H1 (cell line): ENCODE results near the gene NONO. TPM values are rescaled to one million over a fixed set of nuclear protein-coding genes. Genes with fewer than 3 reads are reported as not detected.

ENCODE experiments used
- BCL11A ChIP-seq, 2 experiments: IDR thresholded peaks; one replicate each; pipeline ENCODE4 v1.6.1; 2011; ENCODE audit warnings: low read depth in 2 of 2, low read length in 2 of 2, mild to moderate bottlenecking in 2 of 2
- CBX8 ChIP-seq: fragments of 300-800, 300-1000 bp; sonication (generic); IDR thresholded peaks from 2 replicates; pipeline ENCODE4 v1.7.1; 2016; ENCODE audit warnings: low read depth, low read length, borderline replicate concordance
- CHD1 ChIP-seq: IDR thresholded peaks from 2 replicates; pipeline ENCODE4 v1.6.1; 2012; ENCODE audit warnings: low read depth, low read length, improper control_type of control experiment
- CTCF ChIP-seq, 3 experiments: IDR thresholded peaks; 1 replicate in 2 of 3; 2 replicates in 1 of 3; pipeline versions ENCODE4 v1.5.1 to v1.6.1; 2011; ENCODE audit warnings: low read length in 3 of 3, mild to moderate bottlenecking in 3 of 3, inconsistent platforms in 2 of 3, low read depth in 1 of 3, moderate library complexity in 1 of 3; ENCODE audit not compliant: insufficient read depth in 1 of 3; ENCODE audit errors: control extremely low read depth in 1 of 3
- EZH2 ChIP-seq: fragments of 200-600 bp; sonication (generic); IDR thresholded peaks from 2 replicates; pipeline ENCODE4 v1.7.1; 2012; ENCODE audit warnings: low read depth, mild to moderate bottlenecking, moderate library complexity, low read length, inconsistent platforms; ENCODE audit not compliant: severe bottlenecking
- GTF2F1 ChIP-seq: IDR thresholded peaks from 2 replicates; pipeline ENCODE4 v1.6.1; 2012; ENCODE audit warnings: low read depth, low read length, improper control_type of control experiment, borderline replicate concordance
- HDAC6 ChIP-seq: IDR thresholded peaks from one replicate; pipeline ENCODE4 v1.7.1; 2012; ENCODE audit warnings: low read depth, mild to moderate bottlenecking, inconsistent platforms, low read length, moderate library complexity
- MAFK ChIP-seq: IDR thresholded peaks from 2 replicates; pipeline ENCODE4 v1.6.1; 2012; ENCODE audit warnings: low read depth, mild to moderate bottlenecking, improper control_type of control experiment, low read length
- MAX ChIP-seq: IDR thresholded peaks from 2 replicates; pipeline ENCODE4 v1.6.1; 2012; ENCODE audit warnings: inconsistent platforms
- PHF8 ChIP-seq: fragments of 200-600 bp; sonication (generic); conservative IDR thresholded peaks from 2 replicates; pipeline ENCODE4 v1.7.1; 2012; ENCODE audit warnings: low read depth, mild to moderate bottlenecking, inconsistent platforms, low read length, moderate library complexity
- RAD21 ChIP-seq, 2 experiments: IDR thresholded peaks in 1 of 2; conservative IDR thresholded peaks in 1 of 2; 2 replicates each; pipeline ENCODE4 v1.6.1; 2011; ENCODE audit warnings: low read depth in 2 of 2, low read length in 2 of 2, improper control_type of control experiment in 1 of 2, inconsistent platforms in 1 of 2, mild to moderate bottlenecking in 1 of 2, moderate library complexity in 1 of 2
- RFX5 ChIP-seq: IDR thresholded peaks from 2 replicates; pipeline ENCODE4 v1.6.1; 2011; ENCODE audit warnings: low read depth, low read length, improper control_type of control experiment, borderline replicate concordance
- TBP ChIP-seq: IDR thresholded peaks from 2 replicates; pipeline ENCODE4 v1.6.1; 2011; ENCODE audit warnings: low read depth, low read length, improper control_type of control experiment
- polyA plus RNA-seq, 7 experiments: library from polyadenylated mRNA; depleted of rRNA in 3 of 7; stranded (reverse) in 5 of 7; unstranded in 2 of 7; fragments of >200 nt in 5 of 7; fragments of 200-250 nt in 2 of 7; gene quantifications; 1 replicate in 5 of 7; 2 replicates in 1 of 7; 4 replicates in 1 of 7; pipeline versions ENCODE4 v1.2.1 to v1.2.3, GENCODE V29; 2011 to 2013; ENCODE audit warnings: missing spikeins in 2 of 7, mixed read lengths in 2 of 7
- total RNA-seq: library from RNA; stranded (reverse); fragmentation: NEBNext Ultra II Directional; extraction: Animal tissue kit (Norgen Biotek cat#: 25700); gene quantifications from 2 replicates; pipeline ENCODE4 v1.2.1, GENCODE V29; 2021

The NONO gene
- total and polyA plus RNA-seq, 2 of the 8 experiments (the other 6 are each of a cell fraction or from before 2014, with no cell fraction given) = 641 to 728 TPM

GRCh38 chrX:71321731-71322130 is 38.3 kb downstream of the NONO start (continued):
- TF ChIP-seq RFX5 = no peak
- TF ChIP-seq CBX8 = no peak
- no peak for TF ChIP-seq TBP
- TF ChIP-seq MAX = no peak
- TF ChIP-seq GTF2F1 = no peak
- no peak for TF ChIP-seq MAFK
- no peak for TF ChIP-seq CHD1
- TF ChIP-seq HDAC6 = no peak
- TF ChIP-seq RAD21 (IDR thresholded peaks at IDR 0.05 in 1 of 2, conservative IDR thresholded peaks at IDR 0.05 in 1 of 2; ENCODE audit: low read depth in 2 of 2, low read length in 2 of 2) = no peak
- TF ChIP-seq CTCF (IDR thresholded peaks at IDR 0.05; ENCODE audit: control extremely low read depth in 1 of 3, insufficient read depth in 1 of 3, low read depth in 1 of 3, low read length in 3 of 3) = no peak
- TF ChIP-seq PHF8 = no peak
- TF ChIP-seq EZH2 = no peak
- TF ChIP-seq BCL11A (IDR thresholded peaks at IDR 0.05; ENCODE audit: low read depth in 2 of 2, low read length in 2 of 2) = no peak
